ENCODE measurements around the gene PHLDB2. TPM values are rescaled to one million over a fixed set of nuclear protein-coding genes. Genes with fewer than 3 reads are reported as not detected.

Gene PHLDB2
- total RNA-seq, 1 experiment from 2014 or later: 13.2 TPM

GRCh38 chr3:111884411-111885018, 25.4 kb downstream of the PHLDB2 start:
- Histone ChIP-seq H3K9me3 (ENCODE audit: control insufficient read depth, low read depth, low read length) (no peaks in the 10 kb centered on the region), H3T11ph (ENCODE audit: low read length) (no peak overlapping the region), H2BK12ac (ENCODE audit: insufficient read length, low read depth, low read length) (no peak overlapping the region), H2BK20ac (ENCODE audit: low read depth, low read length, poor library complexity, severe bottlenecking) (no peak overlapping the region), H3K4me2 (ENCODE audit: insufficient read depth, insufficient read length, low read length) (no peak overlapping the region), H3K79me1 (ENCODE audit: insufficient read depth, low read depth, low read length, poor library complexity, severe bottlenecking) (no peaks in the 10 kb centered on the region), H3K9ac (ENCODE audit: extremely low read depth, insufficient read length, low read length) (no peak overlapping the region), H2BK120ac (ENCODE audit: low read depth, low read length, poor library complexity, severe bottlenecking) (no peak overlapping the region), H3K27me3 (ENCODE audit: insufficient read depth, low read length) (no peaks in the 10 kb centered on the region; the same call in 1 of the 2 replicates), H4K20me1 (ENCODE audit: control insufficient read depth, insufficient read depth, insufficient read length) (no peaks in the 10 kb centered on the region), H3K4me1 (ENCODE audit: insufficient read depth, low read length) (0 out of 2 replicates have a peak, but pooled peaks cover 4% of the 10 kb centered on the region), H3K23ac (ENCODE audit: insufficient read length, low read depth, low read length) (no peak overlapping the region), H2AK5ac (ENCODE audit: insufficient read length, low read length) (no peak overlapping the region), H3K18ac (ENCODE audit: insufficient read length, low read depth, low read length) (no peak overlapping the region), H3K4ac (ENCODE audit: low read depth, low read length) (no peak overlapping the region), H2BK5ac (ENCODE audit: insufficient read length, low read length) (no peak overlapping the region), H4K91ac (ENCODE audit: insufficient read length, low read depth, low read length) (no peak overlapping the region), H3K56ac (ENCODE audit: insufficient read length, low read depth, low read length) (no peak overlapping the region), H4K8ac (replicated peaks; ENCODE audit: insufficient read length, low read depth, low read length) (no peak overlapping the region), H4K5ac (ENCODE audit: insufficient read length, low read depth, low read length) (no peak overlapping the region), H3K27ac (ENCODE audit: insufficient read length, low read depth, low read length) (no peak overlapping the region), H3K23me2 (ENCODE audit: insufficient read length, low read depth, low read length, poor library complexity, severe bottlenecking) (no peaks in the 10 kb centered on the region), H2BK15ac (ENCODE audit: low read depth, low read length) (no peak overlapping the region), H3K79me2 (ENCODE audit: insufficient read depth, low read length) (peaks cover 4% of the 10 kb centered on the region; the same call in 1 of the 2 replicates), H2AFZ (ENCODE audit: low read length) (no peak overlapping the region), H3K14ac (ENCODE audit: insufficient read depth, low read length) (no peak overlapping the region)
- TF ChIP-seq, protein P1, sequence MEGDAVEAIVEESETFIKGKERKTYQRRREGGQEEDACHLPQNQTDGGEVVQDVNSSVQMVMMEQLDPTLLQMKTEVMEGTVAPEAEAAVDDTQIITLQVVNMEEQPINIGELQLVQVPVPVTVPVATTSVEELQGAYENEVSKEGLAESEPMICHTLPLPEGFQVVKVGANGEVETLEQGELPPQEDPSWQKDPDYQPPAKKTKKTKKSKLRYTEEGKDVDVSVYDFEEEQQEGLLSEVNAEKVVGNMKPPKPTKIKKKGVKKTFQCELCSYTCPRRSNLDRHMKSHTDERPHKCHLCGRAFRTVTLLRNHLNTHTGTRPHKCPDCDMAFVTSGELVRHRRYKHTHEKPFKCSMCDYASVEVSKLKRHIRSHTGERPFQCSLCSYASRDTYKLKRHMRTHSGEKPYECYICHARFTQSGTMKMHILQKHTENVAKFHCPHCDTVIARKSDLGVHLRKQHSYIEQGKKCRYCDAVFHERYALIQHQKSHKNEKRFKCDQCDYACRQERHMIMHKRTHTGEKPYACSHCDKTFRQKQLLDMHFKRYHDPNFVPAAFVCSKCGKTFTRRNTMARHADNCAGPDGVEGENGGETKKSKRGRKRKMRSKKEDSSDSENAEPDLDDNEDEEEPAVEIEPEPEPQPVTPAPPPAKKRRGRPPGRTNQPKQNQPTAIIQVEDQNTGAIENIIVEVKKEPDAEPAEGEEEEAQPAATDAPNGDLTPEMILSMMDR (conservative IDR thresholded peaks at IDR 0.05): no peak
- H3K4me3 Mint-ChIP-seq: no peak overlapping the region
- WGBS (ENCODE audit: extremely low coverage, insufficient read length, low lambda C conversion rate): no CpG with 5 or more reads among the region's 11 CpGs
- H3K9me3 Mint-ChIP-seq: no peaks in the 10 kb centered on the region; a peak in 2 of 5 replicates
- peak overlapping the region in 1 of 3 experiments; percentile 12; a peak in 1 of 7 replicates for H3K27ac Mint-ChIP-seq
- no peak for DNase-seq
- peaks cover 6 to 9% of the 10 kb centered on the region in 2 experiments for H3K4me1 Mint-ChIP-seq
- no peaks in the 10 kb centered on the region for H3K27me3 Mint-ChIP-seq (ENCODE audit: low read depth)
- H3K36me3 Mint-ChIP-seq (ENCODE audit: insufficient read depth in 1 of 3, low read depth in 3 of 3): peaks cover 4 to 7% (median 5%) of the 10 kb centered on the region in 3 experiments; a peak in 5 of 7 replicates

Data from H9 (cell line).